ENCODE measurements around the gene DCDC2.

DCDC2 gene

DNA sequence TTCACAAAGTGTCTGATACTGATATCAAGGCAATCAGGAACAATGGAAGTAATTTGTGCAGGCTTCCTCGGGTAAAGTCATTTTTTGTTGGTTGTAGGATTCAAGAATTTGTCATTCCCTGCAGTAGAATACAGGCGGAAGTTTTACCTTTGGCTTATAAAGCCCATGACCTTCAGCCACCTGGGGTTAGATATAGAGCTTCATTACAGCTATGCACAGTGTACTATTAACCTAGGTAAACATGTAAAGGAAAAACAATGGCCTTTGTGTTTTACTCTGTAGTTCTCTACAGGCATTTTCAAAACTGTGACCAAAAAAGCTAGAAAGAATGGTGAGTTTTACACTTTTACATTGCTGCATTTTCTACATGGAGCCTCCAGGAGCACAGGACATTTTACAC, 116.9 kb downstream of the DCDC2 start:
- DNase-seq (ENCODE audit: low read depth in 1 of 2, low spot score in 1 of 2): no peak
- no peak for TF ChIP-seq GABPA (IDR thresholded peaks at IDR 0.05; ENCODE audit: low read depth)
- TF ChIP-seq, protein P1, sequence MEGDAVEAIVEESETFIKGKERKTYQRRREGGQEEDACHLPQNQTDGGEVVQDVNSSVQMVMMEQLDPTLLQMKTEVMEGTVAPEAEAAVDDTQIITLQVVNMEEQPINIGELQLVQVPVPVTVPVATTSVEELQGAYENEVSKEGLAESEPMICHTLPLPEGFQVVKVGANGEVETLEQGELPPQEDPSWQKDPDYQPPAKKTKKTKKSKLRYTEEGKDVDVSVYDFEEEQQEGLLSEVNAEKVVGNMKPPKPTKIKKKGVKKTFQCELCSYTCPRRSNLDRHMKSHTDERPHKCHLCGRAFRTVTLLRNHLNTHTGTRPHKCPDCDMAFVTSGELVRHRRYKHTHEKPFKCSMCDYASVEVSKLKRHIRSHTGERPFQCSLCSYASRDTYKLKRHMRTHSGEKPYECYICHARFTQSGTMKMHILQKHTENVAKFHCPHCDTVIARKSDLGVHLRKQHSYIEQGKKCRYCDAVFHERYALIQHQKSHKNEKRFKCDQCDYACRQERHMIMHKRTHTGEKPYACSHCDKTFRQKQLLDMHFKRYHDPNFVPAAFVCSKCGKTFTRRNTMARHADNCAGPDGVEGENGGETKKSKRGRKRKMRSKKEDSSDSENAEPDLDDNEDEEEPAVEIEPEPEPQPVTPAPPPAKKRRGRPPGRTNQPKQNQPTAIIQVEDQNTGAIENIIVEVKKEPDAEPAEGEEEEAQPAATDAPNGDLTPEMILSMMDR (IDR thresholded peaks at IDR 0.05; ENCODE audit: insufficient read depth, low read length): no peak
- no peak for TF ChIP-seq POLR2AphosphoS5 (IDR thresholded peaks at IDR 0.05; ENCODE audit: low read depth)
- TF ChIP-seq SPI1 (IDR thresholded peaks at IDR 0.05; ENCODE audit: borderline replicate concordance, low read depth): no peak
- TF ChIP-seq, protein P2, sequence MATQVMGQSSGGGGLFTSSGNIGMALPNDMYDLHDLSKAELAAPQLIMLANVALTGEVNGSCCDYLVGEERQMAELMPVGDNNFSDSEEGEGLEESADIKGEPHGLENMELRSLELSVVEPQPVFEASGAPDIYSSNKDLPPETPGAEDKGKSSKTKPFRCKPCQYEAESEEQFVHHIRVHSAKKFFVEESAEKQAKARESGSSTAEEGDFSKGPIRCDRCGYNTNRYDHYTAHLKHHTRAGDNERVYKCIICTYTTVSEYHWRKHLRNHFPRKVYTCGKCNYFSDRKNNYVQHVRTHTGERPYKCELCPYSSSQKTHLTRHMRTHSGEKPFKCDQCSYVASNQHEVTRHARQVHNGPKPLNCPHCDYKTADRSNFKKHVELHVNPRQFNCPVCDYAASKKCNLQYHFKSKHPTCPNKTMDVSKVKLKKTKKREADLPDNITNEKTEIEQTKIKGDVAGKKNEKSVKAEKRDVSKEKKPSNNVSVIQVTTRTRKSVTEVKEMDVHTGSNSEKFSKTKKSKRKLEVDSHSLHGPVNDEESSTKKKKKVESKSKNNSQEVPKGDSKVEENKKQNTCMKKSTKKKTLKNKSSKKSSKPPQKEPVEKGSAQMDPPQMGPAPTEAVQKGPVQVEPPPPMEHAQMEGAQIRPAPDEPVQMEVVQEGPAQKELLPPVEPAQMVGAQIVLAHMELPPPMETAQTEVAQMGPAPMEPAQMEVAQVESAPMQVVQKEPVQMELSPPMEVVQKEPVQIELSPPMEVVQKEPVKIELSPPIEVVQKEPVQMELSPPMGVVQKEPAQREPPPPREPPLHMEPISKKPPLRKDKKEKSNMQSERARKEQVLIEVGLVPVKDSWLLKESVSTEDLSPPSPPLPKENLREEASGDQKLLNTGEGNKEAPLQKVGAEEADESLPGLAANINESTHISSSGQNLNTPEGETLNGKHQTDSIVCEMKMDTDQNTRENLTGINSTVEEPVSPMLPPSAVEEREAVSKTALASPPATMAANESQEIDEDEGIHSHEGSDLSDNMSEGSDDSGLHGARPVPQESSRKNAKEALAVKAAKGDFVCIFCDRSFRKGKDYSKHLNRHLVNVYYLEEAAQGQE (IDR thresholded peaks at IDR 0.05; ENCODE audit: insufficient replicate concordance, low read depth): no peak
- Histone ChIP-seq H3K4me3 (replicated peaks; ENCODE audit: insufficient read depth, low read length) (no peak overlapping the region), H3K27me3 (ENCODE audit: insufficient read depth, poor library complexity, severe bottlenecking) (no peaks in the 10 kb centered on the region), H3K27ac (replicated peaks) (no peak overlapping the region)

DNA sequence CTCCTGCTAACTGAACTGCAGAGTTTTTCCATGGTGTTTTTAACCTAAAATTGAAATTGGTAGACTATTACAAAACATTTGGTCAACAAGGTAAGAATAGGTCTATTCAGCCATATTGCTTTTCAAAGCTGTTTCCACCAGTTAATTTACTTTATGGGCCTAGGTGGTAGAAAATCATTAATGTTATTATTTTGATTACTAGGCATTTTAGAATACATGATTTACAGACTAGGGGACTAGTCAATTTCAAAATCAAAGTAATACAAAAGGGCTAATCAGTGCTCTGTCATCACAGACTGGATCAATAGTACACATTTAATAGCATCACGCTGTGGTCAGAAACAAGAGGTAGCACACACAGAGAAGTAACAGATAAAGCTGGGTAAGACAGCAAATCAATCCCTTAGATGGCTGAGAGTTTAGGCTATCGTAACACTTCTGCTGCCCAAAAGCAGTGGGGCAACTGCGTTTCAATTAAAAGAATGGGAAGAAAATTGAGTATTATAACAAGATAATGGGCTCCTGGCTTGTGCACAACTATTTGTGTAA, 117.4 kb downstream of the DCDC2 start:
- no peak for DNase-seq (ENCODE audit: low read depth in 1 of 2, low spot score in 1 of 2)
- H3K4me3 ChIP-seq (replicated peaks; ENCODE audit: insufficient read depth, low read length): no peak overlapping the region
- no peak overlapping the region for H3K27ac ChIP-seq (replicated peaks)
- no peaks in the 10 kb centered on the region for H3K27me3 ChIP-seq (ENCODE audit: insufficient read depth, poor library complexity, severe bottlenecking)
- no peak for TF ChIP-seq GABPA (IDR thresholded peaks at IDR 0.05; ENCODE audit: low read depth)
- no peak for TF ChIP-seq SPI1 (IDR thresholded peaks at IDR 0.05; ENCODE audit: borderline replicate concordance, low read depth)
- TF ChIP-seq POLR2AphosphoS5 (IDR thresholded peaks at IDR 0.05; ENCODE audit: low read depth): no peak
- TF ChIP-seq, protein P2 (IDR thresholded peaks at IDR 0.05; ENCODE audit: insufficient replicate concordance, low read depth): no peak
- TF ChIP-seq, protein P1 (IDR thresholded peaks at IDR 0.05; ENCODE audit: insufficient read depth, low read length): no peak

DNA sequence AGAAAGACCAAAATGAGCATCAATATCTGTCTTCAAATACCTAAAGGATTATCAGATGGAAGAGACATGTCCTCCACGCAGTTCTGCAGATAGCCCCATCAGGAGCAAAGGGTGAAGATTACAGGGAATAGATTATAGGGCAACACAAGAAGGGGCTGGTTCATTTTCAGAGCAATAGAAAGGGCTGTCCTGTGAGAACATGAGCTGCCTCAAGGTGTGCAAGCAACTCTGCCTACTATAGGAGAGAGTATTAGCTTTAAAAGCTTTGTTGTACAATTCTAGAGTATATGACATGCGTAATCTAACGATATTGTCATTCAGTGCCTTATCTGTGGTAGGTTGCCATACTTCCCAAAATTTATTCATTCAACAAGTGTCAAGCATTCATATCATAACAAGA, 119.2 kb downstream of the DCDC2 start:
- TF ChIP-seq SPI1 (IDR thresholded peaks at IDR 0.05; ENCODE audit: borderline replicate concordance, low read depth): no peak
- no peak for TF ChIP-seq GABPA (IDR thresholded peaks at IDR 0.05; ENCODE audit: low read depth)
- TF ChIP-seq, protein P2 (IDR thresholded peaks at IDR 0.05; ENCODE audit: insufficient replicate concordance, low read depth): no peak
- TF ChIP-seq POLR2AphosphoS5 (IDR thresholded peaks at IDR 0.05; ENCODE audit: low read depth): no peak
- TF ChIP-seq, protein P1 (IDR thresholded peaks at IDR 0.05; ENCODE audit: insufficient read depth, low read length): no peak

More for the DNA sequence above, 119.2 kb downstream of the DCDC2 start:
- no peak for DNase-seq (ENCODE audit: low read depth in 1 of 2, low spot score in 1 of 2)
- Histone ChIP-seq H3K4me3 (replicated peaks; ENCODE audit: insufficient read depth, low read length) (no peak overlapping the region), H3K27me3 (ENCODE audit: insufficient read depth, poor library complexity, severe bottlenecking) (no peaks in the 10 kb centered on the region), H3K27ac (replicated peaks) (no peak overlapping the region)

Data from HL-60 (cell line).